Measurements from ENCODE around the gene APOBEC3B.
"Not testable (repeated sequence)": the region's sequence is repeated elsewhere in the genome, so short reads cannot be mapped to it uniquely, and the experiment has no call there.

The APOBEC3B gene

DNA sequence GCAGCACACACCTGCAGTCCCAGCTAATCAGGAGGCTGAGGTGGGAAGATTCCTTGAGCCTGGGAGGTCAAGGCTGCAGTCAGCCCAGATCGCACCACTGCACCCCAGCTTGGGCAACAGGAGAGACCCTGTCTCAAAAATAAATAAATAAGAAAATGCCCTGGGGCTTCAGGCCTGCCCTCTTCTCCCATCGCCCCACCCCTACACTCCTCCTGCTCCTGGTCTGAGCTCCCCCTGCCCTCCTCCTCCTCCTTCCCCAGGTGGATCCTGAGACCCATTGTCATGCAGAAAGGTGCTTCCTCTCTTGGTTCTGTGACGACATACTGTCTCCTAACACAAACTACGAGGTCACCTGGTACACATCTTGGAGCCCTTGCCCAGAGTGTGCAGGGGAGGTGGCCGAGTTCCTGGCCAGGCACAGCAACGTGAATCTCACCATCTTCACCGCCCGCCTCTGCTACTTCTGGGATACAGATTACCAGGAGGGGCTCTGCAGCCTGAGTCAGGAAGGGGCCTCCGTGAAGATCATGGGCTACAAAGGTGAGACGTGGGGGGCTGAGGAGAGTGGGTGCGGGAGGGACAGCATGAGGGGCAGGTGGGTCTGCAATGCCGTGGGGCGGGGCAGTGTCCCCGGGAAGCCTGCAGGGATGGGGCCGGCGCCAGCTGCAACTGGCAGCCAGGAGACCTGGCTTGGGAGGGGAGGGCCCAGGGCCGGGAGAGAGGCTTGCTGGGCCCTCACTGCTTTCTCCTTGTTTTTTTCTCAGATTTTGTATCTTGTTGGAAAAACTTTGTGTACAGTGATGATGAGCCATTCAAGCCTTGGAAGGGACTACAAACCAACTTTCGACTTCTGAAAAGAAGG, 49.5 kb downstream of the APOBEC3B start:
- not testable (repeated sequence) for DNase-seq (ENCODE audit: low spot score)

DNA sequence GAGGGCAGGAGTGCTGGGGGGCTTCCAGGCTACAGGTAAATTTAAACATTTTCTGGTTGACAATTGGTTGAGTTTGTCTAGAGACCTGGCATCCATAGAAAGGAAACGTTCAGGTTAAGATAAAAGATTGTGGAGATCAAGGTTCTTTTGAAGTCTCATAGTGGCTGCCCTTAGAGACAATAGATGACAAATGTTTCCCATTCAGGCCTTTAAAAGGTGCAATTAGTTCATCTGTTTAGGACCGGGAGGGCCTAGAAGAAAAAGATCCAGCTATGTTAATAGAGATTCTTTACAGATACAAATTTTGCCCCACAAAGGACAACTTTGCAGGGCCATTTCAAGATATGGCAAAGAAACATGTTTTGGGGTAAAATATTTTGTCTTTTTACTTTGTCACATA, 54.9 kb downstream of the APOBEC3B start:
- DNase-seq (ENCODE audit: low spot score) = not testable (repeated sequence)

DNA sequence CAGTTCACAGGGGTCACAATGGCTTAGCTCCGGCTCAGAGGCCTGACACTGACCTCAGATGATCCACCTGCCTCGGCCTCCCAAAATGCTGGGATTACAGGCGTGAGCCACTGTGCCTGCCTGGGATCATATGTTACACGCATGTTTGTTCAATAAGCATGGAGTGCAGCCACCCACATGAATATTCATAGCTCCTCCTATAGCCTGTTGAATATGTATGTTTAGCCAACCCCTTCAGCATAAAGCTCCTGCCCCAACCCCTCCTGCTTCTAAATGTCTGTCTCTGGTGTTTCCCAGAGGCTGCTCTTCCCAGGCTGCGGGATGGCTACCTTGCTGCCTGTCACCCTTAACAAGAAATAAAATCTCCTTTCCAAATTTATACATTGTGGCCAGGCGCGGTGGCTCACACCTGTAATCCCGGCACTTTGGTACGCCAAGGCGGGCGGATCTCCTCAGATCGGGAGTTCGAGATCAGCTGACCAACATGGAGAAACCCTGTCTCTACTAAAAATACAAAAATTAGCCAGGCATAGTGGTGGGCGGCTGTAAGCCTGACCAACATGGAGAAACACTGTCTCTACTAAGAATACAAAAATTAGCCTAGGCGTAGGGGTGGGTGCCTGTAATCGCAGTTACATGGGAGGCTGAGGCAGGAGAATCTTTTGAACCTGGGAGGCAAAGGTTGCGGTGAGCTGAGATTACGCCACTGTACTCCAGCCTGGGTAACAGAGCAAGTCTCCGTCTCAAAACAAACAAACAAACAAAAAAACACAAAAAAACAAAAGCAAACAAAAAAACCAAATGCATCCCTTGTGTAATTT, 57.4 kb downstream of the APOBEC3B start:
- DNase-seq (ENCODE audit: low spot score) = no peak

DNA sequence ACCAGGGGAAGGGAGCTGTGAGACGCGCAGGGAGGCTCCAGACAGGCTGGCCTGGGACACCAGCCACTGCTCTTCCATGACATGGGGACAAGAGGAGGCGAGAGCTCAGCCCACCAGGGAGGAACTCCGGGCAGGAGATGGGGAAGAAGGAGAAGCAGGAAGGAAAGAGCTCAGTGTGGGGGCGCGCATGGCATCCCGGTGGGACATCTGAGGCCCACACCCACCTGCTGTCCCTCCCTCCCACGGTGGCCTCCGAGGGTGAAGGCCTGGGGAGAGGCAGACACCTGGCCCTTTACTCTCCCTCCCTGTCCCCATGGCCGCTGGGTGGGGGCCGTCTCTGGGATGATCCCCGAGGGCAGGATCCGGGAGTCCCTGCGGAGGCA, 58.0 kb downstream of the APOBEC3B start:
- not testable (repeated sequence) for DNase-seq (ENCODE audit: low spot score)

DNA sequence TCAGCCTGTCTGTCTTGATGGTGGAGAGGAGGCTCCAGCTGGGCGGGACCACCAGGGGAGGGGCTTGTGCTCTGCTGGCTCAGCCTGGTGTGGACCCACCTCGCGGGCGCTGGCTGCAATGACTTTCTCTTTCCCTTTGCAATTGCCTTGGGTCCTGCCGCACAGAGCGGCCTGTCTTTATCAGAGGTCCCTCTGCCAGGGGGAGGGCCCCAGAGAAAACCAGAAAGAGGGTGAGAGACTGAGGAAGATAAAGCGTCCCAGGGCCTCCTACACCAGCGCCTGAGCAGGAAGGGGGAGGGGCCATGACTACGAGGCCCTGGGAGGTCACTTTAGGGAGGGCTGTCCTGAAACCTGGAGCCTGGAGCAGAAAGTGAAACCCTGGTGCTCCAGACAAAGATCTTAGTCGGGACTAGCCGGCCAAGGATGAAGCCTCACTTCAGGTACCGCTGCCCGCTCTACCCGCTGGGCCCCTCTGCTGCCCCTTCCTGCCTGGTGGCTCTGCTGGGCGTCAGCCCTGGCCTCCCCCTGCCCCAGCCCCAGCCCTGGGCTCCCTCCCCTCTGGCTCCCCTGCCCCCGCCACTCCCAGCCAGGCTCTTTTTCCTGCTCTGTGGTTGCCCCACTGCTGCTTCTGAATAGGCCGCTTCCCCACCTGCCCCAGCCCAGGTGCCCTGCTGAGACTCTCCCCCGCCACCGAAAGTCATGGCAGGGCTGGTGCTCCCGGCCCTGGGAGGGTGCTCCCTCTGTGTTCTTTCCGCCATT, 58.6 kb downstream of the APOBEC3B start, which contains the start of gene APOBEC3F:
APOBEC3F (plus strand) TSS at position 327 of the 759 bp plus-strand sequence; CDS start at position 424, 97 bp downstream.
- peak; percentile 19 for DNase-seq (ENCODE audit: low spot score)

DNA sequence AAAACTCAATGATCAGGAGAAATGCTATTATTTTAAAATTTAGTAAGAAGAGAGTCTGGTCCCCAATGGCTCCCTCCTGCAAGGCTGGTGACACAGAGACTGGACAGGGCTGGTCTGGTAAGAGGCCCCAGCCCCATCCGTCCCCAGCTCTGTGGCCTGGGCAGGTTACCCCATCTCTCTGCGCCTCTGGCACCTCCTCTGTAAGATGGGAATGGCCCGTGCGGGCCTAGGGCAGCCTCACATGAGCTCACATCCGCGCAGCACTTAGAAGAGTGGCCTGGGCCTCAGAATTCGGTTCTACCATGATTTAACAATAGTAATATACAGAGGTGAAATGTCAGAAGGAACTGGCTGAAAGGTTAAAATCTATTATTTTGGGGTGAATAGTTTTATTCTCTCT, 59.8 kb downstream of the APOBEC3B start:
- no peak for DNase-seq (ENCODE audit: low spot score)
